Right ventricle myocardium inferior (tissue), 1 donor: ENCODE measurements around the gene NRCAM. TPM values are rescaled to one million over a fixed set of nuclear protein-coding genes. Genes with fewer than 3 reads are reported as not detected.
"Not testable (repeated sequence)": the region's sequence is repeated elsewhere in the genome, so short reads cannot be mapped to it uniquely, and the experiment has no call there.

Experiments
- ATAC-seq: fragments of 200-7000 bp; cut with Tn5 transposase; one replicate; pipeline ENCODE4 v1.9.1; 2020; ENCODE audit warnings: mild to moderate bottlenecking, moderate library complexity
- DNase-seq: peaks from one replicate; pipeline ENCODE4 v3.0.0; 2021; ENCODE audit errors: missing footprints
- intact Hi-C: fragments of 100-400 bp; cut with DNase I; formaldehyde crosslinking; loops from one replicate; pipeline ENCODE4 v1.11.0; 2022
- long read RNA-seq: library from polyadenylated mRNA; unstranded; transcript quantifications from one replicate; pipeline ENCODE4 v2.0.0, GENCODE V29; 2021
- total RNA-seq: library from RNA; stranded (reverse); fragmentation: NEBNext Ultra II Directional; extraction: Animal tissue kit (Norgen Biotek cat#: 25700); gene quantifications from one replicate; pipeline ENCODE4 v1.2.1, GENCODE V29; 2021
- donor health status: DM: no; HTN: yes; CAD: no; lungs with severe emphysema.

Gene NRCAM
- 0.30 TPM for total RNA-seq
- long read RNA-seq, result 0 reads

DNA sequence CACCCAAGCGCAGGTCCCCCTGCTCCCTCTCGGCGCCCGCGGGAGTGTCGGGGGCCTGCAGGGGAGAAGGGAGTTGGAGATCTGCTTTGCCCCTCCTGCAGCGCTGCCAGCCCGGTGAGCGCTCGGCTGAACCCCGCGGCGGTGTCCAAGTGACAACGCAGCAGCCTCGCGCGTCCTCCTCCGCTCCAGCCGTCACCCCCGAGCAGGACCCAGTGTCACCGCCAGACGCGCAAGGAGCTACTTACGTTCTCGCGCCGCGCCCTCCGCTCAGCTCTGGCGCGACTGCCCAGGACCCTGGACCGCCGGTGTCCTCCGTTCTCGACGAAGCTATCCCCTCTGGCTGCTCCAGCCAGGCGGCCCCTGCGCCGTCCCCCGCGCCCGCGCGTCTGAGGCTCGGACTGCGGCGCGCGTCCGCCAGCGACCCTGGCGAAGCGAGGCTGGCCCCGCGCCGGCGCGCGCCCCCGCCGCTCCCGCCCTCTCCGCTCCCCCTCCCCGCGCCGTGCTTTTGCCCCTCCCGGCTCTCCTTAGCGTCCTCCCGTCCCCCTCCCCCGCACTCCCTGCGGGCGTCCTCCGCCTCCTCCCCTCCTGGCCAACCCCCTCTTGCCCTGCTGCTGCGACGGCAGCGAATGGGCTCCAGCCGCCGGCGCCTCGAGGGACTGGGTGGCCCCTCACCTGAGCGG lies at the start of gene NRCAM:
Gene NRCAM (minus strand): TSS at position 439 of the 680 bp plus-strand sequence. CDS start 216,372 bp downstream, outside the sequence.
- intact Hi-C loops, result no loop called here
- ATAC-seq (no peak), DNase-seq (no peak)

DNA sequence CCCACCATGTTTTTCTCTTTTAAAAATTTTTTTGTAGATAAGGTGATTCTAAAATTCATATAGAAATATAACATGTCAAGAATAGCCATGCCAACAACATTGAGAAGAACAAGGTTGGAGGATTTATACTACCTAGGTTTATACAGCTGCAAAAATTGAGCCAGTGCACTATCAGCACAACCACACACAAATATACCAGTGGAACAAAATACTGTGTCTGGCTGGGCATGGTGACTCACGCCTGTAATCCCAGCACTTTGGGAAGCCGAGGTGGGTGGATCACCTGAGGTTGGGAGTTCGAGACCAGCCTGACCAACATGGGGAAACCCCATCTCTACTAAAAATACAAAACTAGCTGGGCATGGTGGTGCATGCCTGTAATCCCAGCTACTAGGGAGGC lies 48.3 kb upstream of the NRCAM start:
- DNase-seq, ATAC-seq, intact Hi-C loops: not testable (repeated sequence)

DNA sequence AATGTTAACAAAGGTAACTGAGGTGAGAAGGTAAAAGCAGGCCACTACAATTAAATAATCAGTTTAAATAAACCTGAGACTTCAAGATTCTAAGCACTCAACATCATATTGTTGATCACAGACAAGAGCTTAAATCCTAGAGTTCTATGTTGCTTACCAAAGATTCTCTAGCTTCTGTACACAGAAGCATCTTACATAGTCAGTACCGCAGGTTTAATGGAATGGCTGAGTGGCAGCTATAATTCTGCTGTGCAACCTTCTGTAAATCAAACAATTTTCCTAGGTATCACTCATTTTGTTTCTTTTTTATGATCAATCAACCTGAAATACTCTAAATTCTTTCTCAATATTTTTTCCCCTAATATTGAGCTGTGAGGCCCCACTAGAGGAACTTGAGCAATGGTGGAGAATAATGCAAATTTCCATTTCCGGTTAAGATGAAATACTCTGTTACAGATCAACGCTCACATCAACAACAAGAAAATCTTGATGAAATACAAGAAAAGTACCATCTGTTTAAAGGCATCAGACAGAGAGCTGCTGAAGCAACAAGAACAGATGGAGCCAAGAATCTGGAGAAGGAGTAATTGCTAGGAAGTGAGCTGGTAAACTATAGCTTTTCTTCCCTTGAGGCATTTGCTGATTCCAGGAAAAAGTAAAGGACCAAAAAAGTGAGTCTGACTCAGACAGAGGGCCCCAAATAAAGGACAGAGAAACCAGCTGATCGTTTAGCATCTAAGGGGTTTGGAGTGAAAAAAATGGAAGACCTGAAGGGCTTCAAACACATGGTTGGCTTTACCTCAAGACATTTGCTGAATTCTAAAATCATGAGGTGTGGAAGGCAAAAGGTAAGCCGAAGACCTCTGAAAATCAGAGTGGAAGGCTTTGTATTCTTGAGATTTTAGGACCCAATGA lies 47.1 kb upstream of the NRCAM start:
- DNase-seq (no peak), ATAC-seq (peak; percentile 54)
- intact Hi-C loops, result no loop called here

DNA sequence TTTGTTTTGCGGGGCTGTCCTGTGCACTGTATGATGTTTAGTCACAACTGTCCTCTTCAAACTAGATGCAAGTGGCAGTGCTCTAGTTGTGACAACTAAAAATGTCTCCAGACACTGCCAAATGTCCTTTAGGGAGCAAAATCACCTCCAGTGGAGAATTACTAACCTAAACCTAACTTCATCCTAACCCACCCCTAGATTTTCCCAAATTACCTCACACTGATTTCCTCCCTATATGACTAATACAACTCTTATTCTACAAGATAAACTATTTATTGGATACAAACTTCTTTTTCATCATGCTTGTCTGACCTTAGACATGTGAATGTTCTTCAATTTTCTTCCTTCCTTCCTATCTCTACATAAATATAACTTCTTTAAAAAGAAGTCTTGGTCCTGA lies 43.3 kb upstream of the NRCAM start:
- ATAC-seq, result no peak
- DNase-seq, result no peak
- intact Hi-C loops, result no loop called here

DNA sequence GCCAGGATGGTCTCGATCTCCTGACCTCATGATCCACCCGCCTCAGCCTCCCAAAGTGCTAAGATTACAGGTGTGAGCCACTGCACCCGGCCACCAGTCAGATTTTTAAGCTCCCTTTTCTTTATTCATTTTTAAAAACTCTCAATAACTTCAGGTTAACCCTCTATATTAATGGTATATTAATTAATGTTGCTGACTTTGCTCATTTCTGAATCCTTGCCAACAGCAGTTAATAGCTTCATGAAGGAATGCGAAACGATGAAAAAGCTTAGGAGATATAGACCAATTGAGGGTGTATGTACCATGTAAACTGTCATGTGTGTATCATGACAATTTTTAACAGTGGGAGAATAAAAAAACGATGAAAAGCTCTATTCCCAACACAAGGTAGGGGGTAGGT lies 42.2 kb upstream of the NRCAM start:
- ATAC-seq (no peak), DNase-seq (no peak)
- intact Hi-C loops, result no loop called here

DNA sequence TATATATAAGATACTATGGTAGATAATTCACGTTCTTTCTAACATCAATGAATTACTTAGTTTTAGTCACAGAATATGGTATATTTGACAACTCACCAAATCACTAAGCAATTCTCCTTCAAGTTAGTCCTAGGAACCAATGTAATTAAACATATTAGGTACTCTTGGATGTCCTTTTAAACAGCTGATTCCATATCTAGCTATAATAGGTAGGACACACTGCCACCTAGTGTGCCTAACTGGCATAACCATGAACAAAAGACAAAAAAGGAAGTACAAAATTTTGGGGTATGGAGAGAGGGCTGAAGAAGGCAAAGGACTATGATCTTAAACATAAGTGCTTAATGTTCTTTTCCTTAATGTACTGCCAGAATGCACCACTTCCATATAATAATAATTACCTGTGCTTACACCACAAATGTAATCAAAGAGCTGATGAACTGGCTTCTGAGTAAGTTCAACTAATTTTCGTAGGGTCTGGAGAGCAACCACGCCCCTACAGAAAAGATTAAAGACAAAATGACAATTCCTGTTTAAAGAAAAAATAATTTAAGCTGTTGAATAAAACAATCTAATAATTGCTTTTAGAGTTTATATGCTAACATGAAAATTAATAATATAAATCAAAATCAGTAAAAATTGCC lies 41.0 kb upstream of the NRCAM start:
- intact Hi-C loops, result loop anchor here (2.0 kb wide), 1 partner anchor 316 kb away; no protein-coding TSS in a partner anchor
- DNase-seq (no peak), ATAC-seq (no peak)

DNA sequence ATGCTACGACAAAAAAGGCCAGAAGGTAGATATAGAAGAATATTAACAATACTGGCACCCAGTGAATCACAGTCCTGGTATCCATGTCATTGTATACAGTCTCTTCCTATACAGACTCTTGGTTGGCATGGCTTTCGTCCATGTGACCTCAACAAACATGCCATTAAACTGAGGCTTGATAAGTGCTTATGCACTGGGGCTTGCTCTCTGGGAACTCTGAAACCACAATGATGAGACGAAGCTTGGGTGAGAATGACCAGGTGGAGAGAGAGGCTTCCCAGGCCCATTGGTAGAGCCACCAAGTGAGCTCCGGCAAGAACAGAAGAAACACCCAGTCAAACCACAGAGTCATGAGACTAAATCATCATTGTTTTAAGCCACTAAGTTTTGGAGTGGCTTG lies 36.5 kb upstream of the NRCAM start:
- DNase-seq, result no peak
- ATAC-seq, result no peak
- intact Hi-C loops, result no loop called here

DNA sequence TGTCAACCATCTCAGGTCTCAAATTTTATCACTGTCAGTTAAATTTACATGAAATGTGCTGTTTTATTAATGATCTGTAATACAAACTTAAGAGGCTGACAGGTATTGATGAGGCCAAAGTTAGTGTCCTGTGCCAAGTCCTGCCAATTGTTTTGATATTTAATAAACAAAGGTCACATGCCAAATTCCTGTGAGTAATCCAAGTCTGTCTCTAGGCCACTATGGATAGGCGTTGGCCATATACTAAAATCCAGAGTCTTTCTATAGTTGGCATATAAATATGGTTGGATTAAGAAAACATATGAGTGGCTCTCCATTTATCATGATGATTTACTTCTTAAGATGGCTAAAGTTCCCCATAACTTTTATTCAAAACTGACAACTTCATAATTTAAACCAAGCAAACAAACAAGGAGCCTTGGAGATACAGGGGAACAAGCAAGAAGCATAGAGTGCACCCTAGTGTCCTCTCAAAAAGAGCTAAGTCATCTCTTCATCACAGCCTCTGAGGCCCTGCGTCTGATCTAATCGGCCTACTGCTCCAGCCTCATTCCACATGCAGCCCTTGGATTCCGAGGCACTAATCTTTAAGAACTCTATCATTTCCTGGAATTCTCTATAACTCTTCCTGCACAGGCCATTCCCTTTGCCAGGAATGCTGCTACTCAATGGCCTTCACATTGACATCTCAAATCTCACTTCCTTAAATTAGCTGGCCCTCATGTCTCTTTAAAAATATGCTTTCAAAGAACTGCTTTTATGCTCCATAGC lies 32.7 kb upstream of the NRCAM start:
- no peak for DNase-seq
- intact Hi-C loops, result no loop called here
- ATAC-seq, result no peak

DNA sequence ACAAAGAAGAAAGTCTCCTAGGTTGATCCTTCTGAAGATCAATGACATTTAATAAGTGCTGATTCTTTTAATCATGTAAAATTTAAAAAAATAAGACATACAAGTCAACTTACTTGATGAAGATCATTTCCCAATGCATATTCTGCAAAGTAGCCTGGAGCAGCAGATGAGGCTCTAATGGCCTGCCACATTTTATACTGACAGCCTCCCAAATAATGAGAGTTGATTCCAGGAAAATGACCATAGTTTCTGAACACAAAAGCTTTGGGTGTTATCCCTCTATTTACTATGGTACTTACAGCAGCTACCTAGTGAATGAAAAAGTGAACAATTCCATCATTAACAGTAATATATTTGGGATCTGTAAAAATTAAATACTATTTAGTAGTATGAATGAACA lies 31.4 kb upstream of the NRCAM start:
- ATAC-seq, result no peak
- intact Hi-C loops, result no loop called here
- DNase-seq, result no peak

DNA sequence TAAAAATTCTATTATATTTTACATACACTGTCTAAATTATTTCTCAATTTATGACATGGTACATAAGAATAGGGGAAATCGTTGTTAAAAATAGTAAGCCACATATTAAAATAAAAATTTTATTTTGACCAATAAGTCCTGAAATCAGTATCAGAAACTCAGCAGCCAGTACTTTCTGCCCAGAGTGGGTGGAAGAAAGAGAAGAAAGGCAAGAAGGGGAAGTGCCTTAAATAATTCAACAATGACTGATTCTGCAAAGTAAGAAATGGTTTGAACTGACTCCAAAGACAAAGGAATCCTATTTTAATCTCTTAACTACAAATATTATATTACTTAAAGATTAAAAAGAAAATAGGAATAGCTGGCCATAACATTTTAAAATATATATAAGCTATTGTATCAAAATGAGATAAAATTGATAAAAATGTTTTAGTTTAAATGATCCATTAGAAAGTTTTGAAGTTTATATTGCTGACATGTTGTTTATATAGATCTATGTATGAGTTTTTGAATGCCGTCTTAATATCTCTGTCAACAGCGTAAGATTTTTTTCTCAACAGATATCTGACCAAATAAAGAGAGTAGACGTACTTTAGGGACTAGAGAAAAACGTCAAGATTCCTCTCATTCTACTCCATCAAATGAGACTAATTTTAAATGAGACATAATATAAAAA lies 30.2 kb upstream of the NRCAM start:
- DNase-seq (no peak), ATAC-seq (no peak)
- intact Hi-C loops, result no loop called here

DNA sequence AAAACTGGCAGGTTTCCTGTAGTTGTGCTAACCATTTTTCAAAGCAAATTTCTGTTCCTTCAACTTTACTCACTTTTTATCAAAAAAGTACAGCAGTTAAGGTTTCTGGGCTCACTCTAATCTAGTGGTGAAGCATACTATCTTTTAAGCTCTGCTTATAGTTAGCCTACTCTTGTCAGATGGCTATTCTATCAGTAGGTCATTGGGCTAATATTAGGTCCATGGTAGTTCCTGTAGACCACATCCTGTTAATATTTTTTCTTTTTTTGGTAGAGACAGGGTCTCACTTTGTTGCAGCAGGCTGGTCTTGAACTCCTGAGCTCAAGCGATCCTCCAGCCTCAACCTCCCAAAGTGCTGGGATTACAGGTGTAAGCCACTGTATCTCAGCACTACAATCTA lies 27.9 kb upstream of the NRCAM start:
- intact Hi-C loops, result no loop called here
- ATAC-seq (no peak), DNase-seq (no peak)

DNA sequence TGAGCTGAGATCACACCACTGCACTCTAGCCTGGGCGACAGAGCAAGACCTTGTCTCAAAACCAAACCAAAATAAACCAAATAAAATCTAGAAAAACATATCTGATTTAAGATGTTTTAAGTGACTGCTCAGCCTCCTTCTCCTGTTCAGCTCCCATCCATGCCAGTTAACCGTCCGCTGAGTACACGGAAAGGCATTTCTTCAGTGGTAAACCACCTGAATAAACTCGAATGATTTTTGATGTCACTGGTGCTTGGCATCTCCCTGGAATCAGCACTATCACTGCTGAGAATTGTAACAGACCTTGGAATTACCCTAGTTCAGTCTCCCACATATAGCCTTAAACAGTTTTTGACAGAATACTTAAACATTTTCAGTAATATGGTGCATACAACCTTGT lies 24.1 kb upstream of the NRCAM start:
- ATAC-seq (no peak), DNase-seq (no peak)
- intact Hi-C loops, result no loop called here

DNA sequence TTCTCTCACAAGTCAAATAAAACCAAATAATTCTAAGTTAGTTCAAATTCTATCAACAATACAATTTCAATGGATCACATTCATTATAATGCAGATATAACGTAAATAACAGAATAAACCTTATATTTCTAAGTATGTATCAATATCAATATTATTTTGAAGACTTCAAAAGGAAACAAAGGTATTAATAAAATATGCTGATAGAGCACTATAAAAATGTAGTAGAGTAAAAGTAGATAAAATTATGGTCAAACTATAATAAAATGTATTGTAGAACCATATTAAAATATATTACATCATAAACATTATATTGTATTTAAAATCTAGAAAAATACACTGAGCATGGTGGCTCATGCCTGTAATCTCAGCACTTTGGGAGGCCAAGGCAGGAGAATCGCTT lies 23.5 kb upstream of the NRCAM start:
- ATAC-seq (no peak), DNase-seq (no peak)
- intact Hi-C loops, result no loop called here

DNA sequence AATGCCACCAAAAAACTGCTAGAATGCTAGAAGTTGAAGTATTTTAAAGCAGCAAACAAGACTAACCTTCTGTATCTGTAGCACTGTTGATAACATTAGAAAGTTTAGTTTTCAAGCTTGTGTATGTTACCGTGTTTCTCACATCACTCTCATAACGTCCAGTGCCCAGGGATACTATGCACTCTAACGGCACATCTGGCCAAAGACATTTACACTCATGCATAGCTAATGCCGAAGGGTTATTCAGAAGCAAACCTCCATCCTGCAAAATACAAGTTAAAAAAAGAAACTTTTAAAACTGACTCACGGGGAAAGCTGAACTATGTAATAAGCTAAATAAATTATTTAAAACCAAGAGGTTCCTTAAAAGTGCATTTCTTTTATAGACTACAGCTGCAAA lies 22.9 kb upstream of the NRCAM start:
- intact Hi-C loops, result no loop called here
- ATAC-seq, result no peak
- DNase-seq, result no peak

DNA sequence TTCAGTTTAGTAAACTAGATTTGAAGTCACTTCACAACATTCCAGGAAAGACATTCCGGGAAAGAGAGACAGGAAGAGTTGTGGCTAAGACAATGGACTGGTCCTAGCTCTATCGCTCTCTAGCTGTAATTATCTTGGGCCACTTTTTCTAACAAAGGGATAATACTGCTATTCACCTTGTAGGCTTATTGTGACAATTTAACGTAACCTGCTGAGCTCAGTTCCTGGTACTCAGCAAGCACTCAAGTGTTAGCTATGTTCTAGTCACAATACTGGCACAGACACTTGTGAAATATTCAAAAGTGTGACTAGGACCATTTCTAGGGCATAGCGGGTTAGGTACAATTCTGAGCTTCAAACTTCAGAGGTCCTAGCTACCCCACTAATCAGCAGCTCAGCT lies 12.0 kb upstream of the NRCAM start:
- intact Hi-C loops, result no loop called here
- DNase-seq, result no peak
- no peak for ATAC-seq

DNA sequence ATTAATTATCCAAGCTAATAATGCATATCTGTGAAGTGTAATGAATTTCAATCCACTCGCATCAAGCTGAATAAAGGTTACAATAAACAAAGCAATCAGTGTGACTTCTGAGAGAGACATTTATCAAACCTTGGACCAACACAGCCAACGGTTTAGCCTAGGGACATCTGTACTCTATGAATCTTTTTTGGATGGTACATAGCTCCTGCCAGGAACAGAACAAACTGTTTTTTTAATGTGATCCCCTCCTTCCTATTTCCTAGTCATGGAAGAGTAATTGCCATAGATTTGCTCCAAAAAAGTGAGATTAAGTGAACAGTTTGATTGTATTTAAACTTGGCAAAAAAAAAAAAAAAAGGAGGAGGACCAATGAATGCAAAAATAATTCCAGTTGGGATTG lies 11.2 kb upstream of the NRCAM start:
- no peak for ATAC-seq
- intact Hi-C loops, result no loop called here
- no peak for DNase-seq

DNA sequence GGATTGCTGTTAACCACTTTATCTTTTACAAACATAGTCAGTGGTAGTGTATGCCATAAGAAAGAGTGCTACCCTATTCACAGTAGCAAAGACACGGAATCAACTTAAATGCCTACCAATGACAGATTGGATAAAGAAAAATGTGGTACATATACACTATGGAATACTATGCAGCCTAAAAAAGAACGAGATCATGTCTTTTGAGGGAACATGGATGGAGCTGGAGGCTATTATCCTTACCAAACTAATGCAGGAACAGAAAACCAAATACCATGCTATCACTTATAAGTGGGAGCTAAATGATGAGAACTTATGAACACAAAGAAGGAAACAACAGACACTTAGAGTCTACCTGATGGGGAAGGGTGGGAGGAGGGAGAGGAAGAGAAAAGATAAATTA lies 10.1 kb upstream of the NRCAM start:
- ATAC-seq, intact Hi-C loops, DNase-seq: not testable (repeated sequence)

DNA sequence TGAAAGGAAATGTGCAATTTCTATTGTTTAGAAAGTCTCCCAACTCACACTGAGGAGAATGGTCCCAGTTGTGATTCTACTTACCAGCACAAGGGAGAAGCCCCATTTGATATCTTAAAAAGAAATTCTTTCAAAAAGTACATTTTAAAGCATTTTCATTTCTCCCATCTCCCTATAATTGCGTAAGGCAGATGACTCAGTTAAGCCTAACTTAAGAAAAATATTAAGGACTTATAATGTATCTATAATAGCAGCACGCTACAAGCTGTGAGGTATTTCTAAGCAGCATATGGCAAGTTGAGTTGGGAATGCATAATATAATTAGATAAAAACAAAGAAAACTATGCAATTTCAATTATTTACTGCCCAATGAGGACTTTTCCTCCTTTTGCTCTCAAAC lies 8.5 kb upstream of the NRCAM start:
- no peak for ATAC-seq
- no peak for DNase-seq
- intact Hi-C loops, result no loop called here

DNA sequence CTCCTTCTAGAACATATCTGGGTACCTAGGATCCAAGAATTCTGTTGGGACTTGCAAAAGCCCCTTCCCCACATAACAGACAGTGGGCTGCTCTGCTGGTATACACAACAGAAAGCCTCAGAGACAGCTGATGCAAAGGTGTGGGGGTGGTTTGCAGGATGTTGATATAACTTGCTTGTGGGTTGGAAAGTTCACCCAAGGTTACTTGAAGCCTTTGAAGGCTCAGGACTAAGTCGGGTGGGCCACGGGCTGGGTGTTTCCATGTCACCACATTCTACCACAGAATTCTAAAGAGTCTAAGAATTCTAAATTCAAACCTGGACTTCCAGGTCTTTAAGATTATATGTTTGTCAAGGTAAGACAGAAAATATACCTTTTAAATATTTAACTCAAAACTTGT lies 7.4 kb upstream of the NRCAM start:
- ATAC-seq (no peak), DNase-seq (no peak)
- intact Hi-C loops, result no loop called here
